ENCODE measurements around the gene POLR2I. TPM values are rescaled to one million over a fixed set of nuclear protein-coding genes. Genes with fewer than 3 reads are reported as not detected.

POLR2I gene
- total and polyA plus RNA-seq, 2 experiments from 2014 or later, result 94.0 to 413 TPM

GRCh38 chr19:36064826-36065225 is 49.8 kb downstream of the POLR2I start (continued):
- TF ChIP-seq ZNF462 (CRISPR knock-in tag; IDR thresholded peaks at IDR 0.05), result no peak

Other genes with a start within 250 kb of the POLR2I start
- 28.2 and 30.2 TPM in 2 replicates for gene APLP1, start 246.3 kb downstream of the POLR2I start, total RNA-seq (2014; rRNA removed; shearing (Covaris generic))
- 36.0 and 39.0 TPM in 2 replicates for gene APLP1, start 246.3 kb downstream of the POLR2I start, polyA plus RNA-seq (2016; fragmentation: Nextera tagmentation; extraction: Ambion mirVana)
- gene NFKBID, start 214.3 kb downstream of the POLR2I start, total RNA-seq (2014; rRNA removed; shearing (Covaris generic)), result 8.7 and 15.7 TPM in 2 replicates
- gene NFKBID, start 214.3 kb downstream of the POLR2I start, polyA plus RNA-seq (2016; fragmentation: Nextera tagmentation; extraction: Ambion mirVana), result 10.5 and 12.1 TPM in 2 replicates
- gene HCST, start 212.3 kb downstream of the POLR2I start, total RNA-seq (2014; rRNA removed; shearing (Covaris generic)), result not detected in 2 replicates
- gene HCST, start 212.3 kb downstream of the POLR2I start, polyA plus RNA-seq (2016; fragmentation: Nextera tagmentation; extraction: Ambion mirVana), result 2.1 and 6.7 TPM in 2 replicates
- gene TYROBP, start 206.6 kb downstream of the POLR2I start, total RNA-seq (2014; rRNA removed; shearing (Covaris generic)), result not detected in 2 replicates
- gene TYROBP, start 206.6 kb downstream of the POLR2I start, polyA plus RNA-seq (2016; fragmentation: Nextera tagmentation; extraction: Ambion mirVana), result 0.99 TPM in 1 of 2 replicates, not detected in the other
- 15.1 and 18.2 TPM in 2 replicates for gene LRFN3, start 178.5 kb downstream of the POLR2I start, total RNA-seq (2014; rRNA removed; shearing (Covaris generic))
- gene LRFN3, start 178.5 kb downstream of the POLR2I start, polyA plus RNA-seq (2016; fragmentation: Nextera tagmentation; extraction: Ambion mirVana), result 5.8 and 6.0 TPM in 2 replicates
- 45.8 and 55.9 TPM in 2 replicates for gene SDHAF1, start 119.7 kb downstream of the POLR2I start, total RNA-seq (2014; rRNA removed; shearing (Covaris generic))
- 19.9 TPM in 2 replicates for gene SDHAF1, start 119.7 kb downstream of the POLR2I start, polyA plus RNA-seq (2016; fragmentation: Nextera tagmentation; extraction: Ambion mirVana)
- gene SYNE4, start 106.1 kb downstream of the POLR2I start, total RNA-seq (2014; rRNA removed; shearing (Covaris generic)), result 24.1 and 26.1 TPM in 2 replicates
- 47.3 and 49.8 TPM in 2 replicates for gene SYNE4, start 106.1 kb downstream of the POLR2I start, polyA plus RNA-seq (2016; fragmentation: Nextera tagmentation; extraction: Ambion mirVana)
- gene ALKBH6, start 100.7 kb downstream of the POLR2I start, total RNA-seq (2014; rRNA removed; shearing (Covaris generic)), result 28.5 and 33.6 TPM in 2 replicates
- gene ALKBH6, start 100.7 kb downstream of the POLR2I start, polyA plus RNA-seq (2016; fragmentation: Nextera tagmentation; extraction: Ambion mirVana), result 51.4 and 54.6 TPM in 2 replicates
- 12.4 and 19.1 TPM in 2 replicates for gene CLIP3, start 82.0 kb downstream of the POLR2I start, total RNA-seq (2014; rRNA removed; shearing (Covaris generic))
- 15.1 and 15.2 TPM in 2 replicates for gene CLIP3, start 82.0 kb downstream of the POLR2I start, polyA plus RNA-seq (2016; fragmentation: Nextera tagmentation; extraction: Ambion mirVana)
- gene THAP8, start 60.6 kb downstream of the POLR2I start, total RNA-seq (2014; rRNA removed; shearing (Covaris generic)), result 10.3 and 12.7 TPM in 2 replicates
- 12.2 and 13.7 TPM in 2 replicates for gene THAP8, start 60.6 kb downstream of the POLR2I start, polyA plus RNA-seq (2016; fragmentation: Nextera tagmentation; extraction: Ambion mirVana)
- 41.0 and 45.4 TPM in 2 replicates for gene WDR62, start 60.0 kb downstream of the POLR2I start, total RNA-seq (2014; rRNA removed; shearing (Covaris generic))
- 13.3 and 14.1 TPM in 2 replicates for gene WDR62, start 60.0 kb downstream of the POLR2I start, polyA plus RNA-seq (2016; fragmentation: Nextera tagmentation; extraction: Ambion mirVana)
- not detected in 2 replicates for gene OVOL3, start 3.7 kb downstream of the POLR2I start, total RNA-seq (2014; rRNA removed; shearing (Covaris generic))
- not detected in 2 replicates for gene OVOL3, start 3.7 kb downstream of the POLR2I start, polyA plus RNA-seq (2016; fragmentation: Nextera tagmentation; extraction: Ambion mirVana)
- 254 and 275 TPM in 2 replicates for gene TBCB, start 593 bp upstream of the POLR2I start, total RNA-seq (2014; rRNA removed; shearing (Covaris generic))
- 277 and 290 TPM in 2 replicates for gene TBCB, start 593 bp upstream of the POLR2I start, polyA plus RNA-seq (2016; fragmentation: Nextera tagmentation; extraction: Ambion mirVana)
- 112 and 123 TPM in 2 replicates for gene CAPNS1, start 25.2 kb upstream of the POLR2I start, total RNA-seq (2014; rRNA removed; shearing (Covaris generic))
- gene CAPNS1, start 25.2 kb upstream of the POLR2I start, polyA plus RNA-seq (2016; fragmentation: Nextera tagmentation; extraction: Ambion mirVana), result 227 and 230 TPM in 2 replicates
- gene COX7A1, start 37.6 kb upstream of the POLR2I start, total RNA-seq (2014; rRNA removed; shearing (Covaris generic)), result 0.52 TPM in 1 of 2 replicates, not detected in the other
- gene COX7A1, start 37.6 kb upstream of the POLR2I start, polyA plus RNA-seq (2016; fragmentation: Nextera tagmentation; extraction: Ambion mirVana), result 5.5 and 6.3 TPM in 2 replicates
- gene ZNF565, start 99.8 kb upstream of the POLR2I start, total RNA-seq (2014; rRNA removed; shearing (Covaris generic)), result 2.4 TPM in 2 replicates
- gene ZNF565, start 99.8 kb upstream of the POLR2I start, polyA plus RNA-seq (2016; fragmentation: Nextera tagmentation; extraction: Ambion mirVana), result 1.9 and 3.2 TPM in 2 replicates
- 227 and 249 TPM in 2 replicates for gene ZNF146, start 100.2 kb upstream of the POLR2I start, total RNA-seq (2014; rRNA removed; shearing (Covaris generic))
- 111 and 143 TPM in 2 replicates for gene ZNF146, start 100.2 kb upstream of the POLR2I start, polyA plus RNA-seq (2016; fragmentation: Nextera tagmentation; extraction: Ambion mirVana)